K562 (cell line): ENCODE results near the gene SEC24C. TPM values are rescaled to one million over a fixed set of nuclear protein-coding genes. Genes with fewer than 3 reads are reported as not detected.

Source experiments
- ELF2 ChIP-seq: fragments of 250-450 bp; sonication (Bioruptor Pico); IDR thresholded peaks from 2 replicates; pipeline ENCODE4 v1.5.0; 2021; ENCODE audit warnings: mild to moderate bottlenecking
- EZH2 ChIP-seq: IDR thresholded peaks from 2 replicates; pipeline ENCODE4 v1.6.1; 2012; ENCODE audit warnings: low read depth, mild to moderate bottlenecking, inconsistent platforms, low read length, borderline replicate concordance
- MAFG ChIP-seq: fragments of 450-650 bp; conservative IDR thresholded peaks from 2 replicates; pipeline ENCODE4 v1.6.1; 2016; ENCODE audit warnings: missing genetic modification characterization, missing compliant biosample characterization
- MCM3 ChIP-seq: fragments of 450-650 bp; IDR thresholded peaks from 2 replicates; pipeline ENCODE4 v1.6.1; 2016
- NR2F6 ChIP-seq: fragments of 450-650 bp; formaldehyde crosslinking; IDR thresholded peaks from 2 replicates; pipeline ENCODE4 v1.4.0; 2020; ENCODE audit warnings: mild to moderate bottlenecking
- SAP30 ChIP-seq: fragments of 200-600 bp; sonication (generic); IDR thresholded peaks from 2 replicates; pipeline ENCODE4 v1.6.1; 2012; ENCODE audit warnings: borderline replicate concordance, low read depth, mild to moderate bottlenecking, moderate library complexity, low read length, control low read depth, inconsistent platforms; ENCODE audit not compliant: insufficient read depth, poor library complexity, severe bottlenecking
- polyA plus RNA-seq, 8 experiments: library from polyadenylated mRNA; depleted of rRNA in 4 of 8; stranded (reverse) in 5 of 8; unstranded in 3 of 8; fragments of >200 nt; fragmentation: Nextera tagmentation in 2 of 8; fragmentation: Illumina TruSeq in 1 of 8; extraction: Ambion mirVana in 2 of 8; extraction: Trizol in 1 of 8; gene quantifications; 2 replicates each; pipeline versions ENCODE4 v1.2.1 to v1.2.3, GENCODE V29; 2011 to 2014; ENCODE audit warnings: inconsistent platforms in 1 of 8, missing spikeins in 1 of 8
- total RNA-seq, 7 experiments: library from RNA; depleted of rRNA in 6 of 7; stranded (reverse); fragments of >200 nt in 6 of 7; fragmentation: Illumina TruSeq in 2 of 7; extraction: Trizol in 2 of 7; gene quantifications; 2 replicates each; pipeline versions ENCODE4 v1.2.1 to v1.2.3, GENCODE V29; 2011 to 2021; ENCODE audit warnings: low replicate concordance in 1 of 7
- TF ChIP-seq, protein P1 (sequence below), 3 experiments: IDR thresholded peaks in 2 of 3; conservative IDR thresholded peaks in 1 of 3; 2 replicates each; pipeline ENCODE4 v1.5.1; 2011 to 2012; ENCODE audit warnings: low read length in 3 of 3, mild to moderate bottlenecking in 3 of 3, control low read depth in 2 of 3, improper control_type of control experiment in 1 of 3, inconsistent platforms in 1 of 3, low read depth in 1 of 3, mixed read lengths in 1 of 3, moderate library complexity in 1 of 3; ENCODE audit not compliant: insufficient read depth in 2 of 3
- TF ChIP-seq, protein P2 (sequence below), 2 experiments: fragments of 450-650 bp in 1 of 2; sonication (generic) in 1 of 2; formaldehyde crosslinking in 1 of 2; IDR thresholded peaks in 1 of 2; conservative IDR thresholded peaks in 1 of 2; 2 replicates each; pipeline versions ENCODE4 v1.6.1 to v1.8.1; 2016 to 2023; ENCODE audit warnings: mild to moderate bottlenecking in 2 of 2, moderate library complexity in 2 of 2, inconsistent platforms in 1 of 2, missing genetic modification reagents in 1 of 2
- TF ChIP-seq, protein P3 (sequence below), 2 experiments: fragments of 150-350 bp in 1 of 2; IDR thresholded peaks; 2 replicates each; pipeline ENCODE4 v1.6.1; 2012 to 2016; ENCODE audit warnings: low read depth in 2 of 2, low read length in 2 of 2, mild to moderate bottlenecking in 1 of 2, moderate library complexity in 1 of 2
- TF ChIP-seq, protein P4 (sequence below), 2 experiments: fragments of 450-650 bp; formaldehyde crosslinking in 1 of 2; IDR thresholded peaks; 2 replicates each; pipeline versions ENCODE4 v1.4.0 to v1.6.1; 2014 to 2020; ENCODE audit warnings: mild to moderate bottlenecking in 2 of 2, borderline replicate concordance in 1 of 2, low read depth in 1 of 2

Gene SEC24C
- total and polyA plus RNA-seq, 9 of the 15 experiments (the other 6 are each of a cell fraction or from before 2014, with no cell fraction given) = 19.0 to 115 (median 70.5) TPM

DNA sequence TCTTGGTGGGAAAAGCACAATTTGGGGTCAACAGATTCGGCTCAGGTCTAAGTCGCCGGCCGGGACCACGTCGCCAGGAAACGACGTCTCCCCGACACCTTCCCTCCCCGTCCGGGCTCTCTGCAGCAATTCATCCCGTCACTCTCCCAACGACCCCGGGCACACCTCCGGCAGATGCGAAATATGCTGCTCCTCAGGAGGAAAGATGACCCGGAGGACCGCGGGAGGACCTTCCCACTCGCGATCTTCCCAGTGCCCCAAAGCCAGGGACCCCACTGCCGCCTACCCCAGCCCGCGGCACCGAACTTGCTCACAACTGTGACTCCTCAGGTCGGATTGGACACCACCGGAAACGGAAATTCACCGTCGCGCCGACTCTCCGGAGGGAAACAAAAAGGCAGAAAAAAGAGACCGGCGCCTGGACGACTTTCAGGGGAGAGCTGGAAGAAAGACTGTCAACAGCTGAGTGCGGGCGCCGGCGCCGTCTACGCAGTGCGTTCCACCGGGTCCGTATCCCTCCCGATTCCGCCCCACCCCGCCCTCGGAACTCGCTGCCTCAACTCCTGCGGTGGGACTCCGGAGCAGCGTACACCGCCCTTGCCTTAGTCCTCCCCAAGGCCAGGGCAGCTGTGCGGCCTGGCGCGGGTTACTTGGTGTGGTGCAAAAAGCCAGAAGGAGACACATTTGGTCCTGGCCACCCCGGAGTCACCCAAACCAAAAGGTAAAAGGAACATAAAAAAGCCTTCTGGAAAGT lies 13.8 kb upstream of the SEC24C start (continued):
- TF ChIP-seq, protein P1, sequence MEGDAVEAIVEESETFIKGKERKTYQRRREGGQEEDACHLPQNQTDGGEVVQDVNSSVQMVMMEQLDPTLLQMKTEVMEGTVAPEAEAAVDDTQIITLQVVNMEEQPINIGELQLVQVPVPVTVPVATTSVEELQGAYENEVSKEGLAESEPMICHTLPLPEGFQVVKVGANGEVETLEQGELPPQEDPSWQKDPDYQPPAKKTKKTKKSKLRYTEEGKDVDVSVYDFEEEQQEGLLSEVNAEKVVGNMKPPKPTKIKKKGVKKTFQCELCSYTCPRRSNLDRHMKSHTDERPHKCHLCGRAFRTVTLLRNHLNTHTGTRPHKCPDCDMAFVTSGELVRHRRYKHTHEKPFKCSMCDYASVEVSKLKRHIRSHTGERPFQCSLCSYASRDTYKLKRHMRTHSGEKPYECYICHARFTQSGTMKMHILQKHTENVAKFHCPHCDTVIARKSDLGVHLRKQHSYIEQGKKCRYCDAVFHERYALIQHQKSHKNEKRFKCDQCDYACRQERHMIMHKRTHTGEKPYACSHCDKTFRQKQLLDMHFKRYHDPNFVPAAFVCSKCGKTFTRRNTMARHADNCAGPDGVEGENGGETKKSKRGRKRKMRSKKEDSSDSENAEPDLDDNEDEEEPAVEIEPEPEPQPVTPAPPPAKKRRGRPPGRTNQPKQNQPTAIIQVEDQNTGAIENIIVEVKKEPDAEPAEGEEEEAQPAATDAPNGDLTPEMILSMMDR (IDR thresholded peaks at IDR 0.05 in 2 of 3, conservative IDR thresholded peaks at IDR 0.05 in 1 of 3; ENCODE audit: insufficient read depth in 2 of 3, low read depth in 1 of 3, low read length in 3 of 3) = 0 out of 6 replicates have a peak, but pooled peaks of 1 of the 3 experiments have one; percentile 3
- TF ChIP-seq MCM3 (no peak), SAP30 (peak; percentile 81), MAFG (tag) (no peak), ELF2 (CRISPR knock-in tag) (peak; percentile 40; the same call in 1 of the 2 replicates), NR2F6 (CRISPR knock-in tag) (no peak), EZH2 (no peak)
- TF ChIP-seq, protein P2, sequence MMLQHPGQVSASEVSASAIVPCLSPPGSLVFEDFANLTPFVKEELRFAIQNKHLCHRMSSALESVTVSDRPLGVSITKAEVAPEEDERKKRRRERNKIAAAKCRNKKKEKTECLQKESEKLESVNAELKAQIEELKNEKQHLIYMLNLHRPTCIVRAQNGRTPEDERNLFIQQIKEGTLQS (IDR thresholded peaks at IDR 0.05) = peak; percentile 30; the same call in 1 of the 2 replicates
- TF ChIP-seq, protein P2 (CRISPR knock-in tag; conservative IDR thresholded peaks at IDR 0.05) = peak; percentile 85
- TF ChIP-seq, protein P3, sequence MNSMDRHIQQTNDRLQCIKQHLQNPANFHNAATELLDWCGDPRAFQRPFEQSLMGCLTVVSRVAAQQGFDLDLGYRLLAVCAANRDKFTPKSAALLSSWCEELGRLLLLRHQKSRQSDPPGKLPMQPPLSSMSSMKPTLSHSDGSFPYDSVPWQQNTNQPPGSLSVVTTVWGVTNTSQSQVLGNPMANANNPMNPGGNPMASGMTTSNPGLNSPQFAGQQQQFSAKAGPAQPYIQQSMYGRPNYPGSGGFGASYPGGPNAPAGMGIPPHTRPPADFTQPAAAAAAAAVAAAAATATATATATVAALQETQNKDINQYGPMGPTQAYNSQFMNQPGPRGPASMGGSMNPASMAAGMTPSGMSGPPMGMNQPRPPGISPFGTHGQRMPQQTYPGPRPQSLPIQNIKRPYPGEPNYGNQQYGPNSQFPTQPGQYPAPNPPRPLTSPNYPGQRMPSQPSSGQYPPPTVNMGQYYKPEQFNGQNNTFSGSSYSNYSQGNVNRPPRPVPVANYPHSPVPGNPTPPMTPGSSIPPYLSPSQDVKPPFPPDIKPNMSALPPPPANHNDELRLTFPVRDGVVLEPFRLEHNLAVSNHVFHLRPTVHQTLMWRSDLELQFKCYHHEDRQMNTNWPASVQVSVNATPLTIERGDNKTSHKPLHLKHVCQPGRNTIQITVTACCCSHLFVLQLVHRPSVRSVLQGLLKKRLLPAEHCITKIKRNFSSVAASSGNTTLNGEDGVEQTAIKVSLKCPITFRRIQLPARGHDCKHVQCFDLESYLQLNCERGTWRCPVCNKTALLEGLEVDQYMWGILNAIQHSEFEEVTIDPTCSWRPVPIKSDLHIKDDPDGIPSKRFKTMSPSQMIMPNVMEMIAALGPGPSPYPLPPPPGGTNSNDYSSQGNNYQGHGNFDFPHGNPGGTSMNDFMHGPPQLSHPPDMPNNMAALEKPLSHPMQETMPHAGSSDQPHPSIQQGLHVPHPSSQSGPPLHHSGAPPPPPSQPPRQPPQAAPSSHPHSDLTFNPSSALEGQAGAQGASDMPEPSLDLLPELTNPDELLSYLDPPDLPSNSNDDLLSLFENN (IDR thresholded peaks at IDR 0.05; ENCODE audit: low read depth in 2 of 2, low read length in 2 of 2) = peak; percentile 43 to 70; a peak in 1 of 4 replicates
- TF ChIP-seq, protein P4, sequence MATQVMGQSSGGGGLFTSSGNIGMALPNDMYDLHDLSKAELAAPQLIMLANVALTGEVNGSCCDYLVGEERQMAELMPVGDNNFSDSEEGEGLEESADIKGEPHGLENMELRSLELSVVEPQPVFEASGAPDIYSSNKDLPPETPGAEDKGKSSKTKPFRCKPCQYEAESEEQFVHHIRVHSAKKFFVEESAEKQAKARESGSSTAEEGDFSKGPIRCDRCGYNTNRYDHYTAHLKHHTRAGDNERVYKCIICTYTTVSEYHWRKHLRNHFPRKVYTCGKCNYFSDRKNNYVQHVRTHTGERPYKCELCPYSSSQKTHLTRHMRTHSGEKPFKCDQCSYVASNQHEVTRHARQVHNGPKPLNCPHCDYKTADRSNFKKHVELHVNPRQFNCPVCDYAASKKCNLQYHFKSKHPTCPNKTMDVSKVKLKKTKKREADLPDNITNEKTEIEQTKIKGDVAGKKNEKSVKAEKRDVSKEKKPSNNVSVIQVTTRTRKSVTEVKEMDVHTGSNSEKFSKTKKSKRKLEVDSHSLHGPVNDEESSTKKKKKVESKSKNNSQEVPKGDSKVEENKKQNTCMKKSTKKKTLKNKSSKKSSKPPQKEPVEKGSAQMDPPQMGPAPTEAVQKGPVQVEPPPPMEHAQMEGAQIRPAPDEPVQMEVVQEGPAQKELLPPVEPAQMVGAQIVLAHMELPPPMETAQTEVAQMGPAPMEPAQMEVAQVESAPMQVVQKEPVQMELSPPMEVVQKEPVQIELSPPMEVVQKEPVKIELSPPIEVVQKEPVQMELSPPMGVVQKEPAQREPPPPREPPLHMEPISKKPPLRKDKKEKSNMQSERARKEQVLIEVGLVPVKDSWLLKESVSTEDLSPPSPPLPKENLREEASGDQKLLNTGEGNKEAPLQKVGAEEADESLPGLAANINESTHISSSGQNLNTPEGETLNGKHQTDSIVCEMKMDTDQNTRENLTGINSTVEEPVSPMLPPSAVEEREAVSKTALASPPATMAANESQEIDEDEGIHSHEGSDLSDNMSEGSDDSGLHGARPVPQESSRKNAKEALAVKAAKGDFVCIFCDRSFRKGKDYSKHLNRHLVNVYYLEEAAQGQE (IDR thresholded peaks at IDR 0.05; ENCODE audit: borderline replicate concordance) = no peak
- TF ChIP-seq, protein P4 (CRISPR knock-in tag; IDR thresholded peaks at IDR 0.05; ENCODE audit: low read depth) = no peak
